GM19240 (cell line): Measurements from ENCODE around the gene LINC00305.

Experiments
- DNase-seq: peaks from one replicate; pipeline ENCODE4 v3.0.0; 2011; ENCODE audit warnings: low spot score; ENCODE audit not compliant: insufficient read length

LINC00305 gene

DNA sequence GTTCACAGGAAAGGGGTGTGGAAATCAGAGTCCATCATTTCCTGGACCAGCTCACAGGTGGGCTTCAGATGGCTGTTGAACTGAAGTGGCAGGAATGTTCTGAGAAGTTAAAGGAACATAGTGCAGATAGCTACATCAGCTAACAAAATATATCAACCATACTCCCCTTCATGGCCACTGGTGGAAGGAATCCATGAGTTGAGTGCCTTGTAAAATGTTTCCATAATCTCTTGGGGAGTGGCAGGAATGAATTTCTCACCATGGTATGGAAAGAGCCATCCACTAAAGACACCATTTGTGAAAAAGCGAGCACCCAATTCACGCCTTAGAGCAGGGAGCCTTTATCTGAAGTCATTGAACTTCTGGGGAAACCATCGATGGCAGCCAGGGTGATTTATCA lies at the start of gene LINC00305:
TSS of gene LINC00305 (minus strand) at position 101 of the 400 bp plus-strand sequence.
- no peak for DNase-seq

DNA sequence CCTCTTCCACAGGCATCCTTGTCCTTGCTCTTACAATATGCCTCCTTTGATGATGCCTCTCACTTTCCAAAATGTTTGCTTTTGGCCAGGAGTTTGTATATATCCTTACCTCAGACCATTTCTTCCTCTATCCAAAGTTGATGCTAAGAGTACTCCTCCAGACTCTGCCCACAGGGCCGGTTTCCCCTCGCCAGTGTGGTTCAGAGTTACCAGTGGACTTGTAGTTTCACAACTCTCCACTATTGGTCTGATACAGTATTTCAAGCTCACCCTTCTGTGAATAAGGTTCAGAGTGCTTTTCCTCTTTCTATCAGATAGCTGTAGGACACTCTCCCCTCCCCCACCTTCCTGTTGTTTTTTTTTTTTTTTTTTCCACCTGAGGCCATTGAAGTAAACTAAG lies 42.2 kb upstream of the LINC00305 start:
- no peak for DNase-seq

DNA sequence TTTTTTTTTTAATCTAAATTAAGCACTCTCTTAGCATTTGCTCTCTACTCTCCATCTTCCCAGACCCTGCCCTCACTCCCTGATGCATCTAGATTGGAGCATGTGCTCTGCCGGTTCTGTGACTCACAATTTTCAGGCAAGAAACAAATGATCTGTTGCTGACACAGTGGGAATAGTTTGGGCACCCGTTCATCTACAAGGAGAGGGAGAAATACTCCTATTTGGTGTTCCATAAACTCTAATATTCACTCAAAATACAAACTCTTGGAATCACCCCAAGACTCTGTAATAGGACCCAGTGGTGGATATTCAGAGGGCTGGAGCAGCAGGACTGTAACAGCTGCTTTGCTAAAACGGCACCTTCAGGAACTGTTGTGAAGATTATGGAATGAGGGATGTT lies 37.1 kb upstream of the LINC00305 start:
- DNase-seq = no peak

DNA sequence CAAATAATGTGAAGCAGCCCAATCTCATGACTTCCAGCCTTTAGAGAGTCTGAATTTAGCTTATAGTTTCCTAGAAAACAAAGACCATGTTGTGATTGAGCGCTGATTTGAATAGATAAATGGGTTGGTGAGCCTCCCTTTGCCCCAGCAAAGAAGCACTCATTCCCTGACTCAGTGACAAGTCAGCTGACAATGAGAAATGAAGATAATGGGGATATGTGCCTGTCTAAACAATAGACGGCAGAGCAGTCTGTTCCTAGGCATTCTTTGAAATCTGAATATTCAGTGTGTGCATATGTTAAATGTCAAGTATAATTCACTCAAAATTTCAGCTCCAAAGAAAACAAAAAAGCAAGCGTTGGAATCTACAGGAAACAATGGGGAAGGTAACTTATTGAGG lies 34.8 kb upstream of the LINC00305 start:
- DNase-seq = no peak

DNA sequence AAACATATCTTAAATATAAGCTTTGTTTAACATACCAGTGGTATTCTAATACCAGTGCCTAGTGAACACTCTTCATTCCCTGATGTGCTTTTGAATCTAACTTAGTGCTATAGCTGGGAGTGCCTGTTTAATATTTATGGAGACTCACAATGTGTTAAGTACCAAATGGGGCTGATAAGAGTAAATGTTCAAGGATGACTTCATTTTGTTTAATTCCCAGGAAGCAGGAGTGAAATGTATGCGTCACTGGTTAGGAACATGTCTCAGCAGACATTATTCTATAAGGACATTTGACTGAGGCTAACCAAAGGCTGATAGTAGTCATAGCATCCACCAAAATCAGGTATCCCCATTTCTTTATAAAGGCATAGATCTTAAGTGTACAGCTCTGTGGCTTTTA lies 31.7 kb upstream of the LINC00305 start:
- DNase-seq = no peak

DNA sequence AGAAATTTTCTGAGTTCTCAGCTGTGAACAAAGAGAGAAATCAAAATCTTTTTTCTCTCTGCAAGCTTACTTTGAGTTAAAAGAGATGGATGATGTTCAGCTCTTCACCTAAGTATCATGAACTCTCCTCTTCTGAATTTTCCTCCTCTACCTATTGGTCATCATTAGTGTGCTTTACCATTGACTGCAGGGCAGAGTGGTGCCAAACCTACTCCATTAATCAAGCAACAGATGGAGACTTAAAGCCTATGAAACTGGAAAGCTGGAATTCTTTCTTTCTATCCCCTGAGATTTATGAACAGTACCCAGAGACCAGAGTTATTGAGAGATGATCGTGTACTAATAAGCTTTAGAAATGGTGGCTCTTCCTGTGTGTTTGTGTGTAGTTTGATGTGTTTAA lies 31.3 kb upstream of the LINC00305 start:
- no peak for DNase-seq

DNA sequence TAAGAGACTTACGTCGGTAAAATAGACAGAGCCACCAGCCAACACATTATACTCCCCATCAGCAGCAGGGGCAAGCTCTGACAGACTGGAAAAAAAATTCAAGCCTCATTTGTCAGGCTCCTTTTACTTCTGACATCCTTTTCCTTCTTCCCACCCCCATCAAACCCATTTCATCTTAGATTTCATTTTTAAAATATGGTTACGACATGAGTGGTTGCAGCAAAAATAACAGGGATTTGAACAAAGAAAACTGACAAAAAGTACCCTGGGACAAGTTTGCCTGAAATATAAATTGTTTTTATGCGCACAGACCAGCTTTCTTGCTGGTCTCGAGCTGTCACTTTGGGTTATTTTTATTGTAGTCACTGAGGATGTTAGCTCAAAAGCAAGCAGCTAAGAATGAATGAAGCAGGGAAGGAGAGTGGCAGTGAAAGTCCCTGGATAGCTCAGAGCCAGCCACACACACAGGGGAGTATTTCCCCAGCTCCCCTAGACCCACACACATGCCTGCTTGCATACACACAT lies 30.7 kb upstream of the LINC00305 start:
- DNase-seq = no peak

DNA sequence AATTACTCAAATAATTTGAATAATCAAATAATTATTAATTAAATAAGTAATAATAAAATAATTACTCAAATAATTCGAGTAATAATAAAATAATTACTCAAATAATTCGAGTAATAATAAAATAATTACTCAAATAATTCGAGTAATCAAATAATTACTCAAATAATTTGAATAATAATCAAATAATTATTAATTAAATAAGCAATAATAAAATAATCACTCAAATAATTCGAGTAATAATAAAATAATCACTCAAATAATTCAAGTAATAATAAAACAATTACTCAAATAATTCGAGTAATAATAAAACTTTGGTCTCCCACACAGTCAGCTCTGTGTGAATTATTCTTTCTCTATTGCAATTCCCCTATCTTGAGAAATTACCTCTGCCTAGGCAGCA lies 30.0 kb upstream of the LINC00305 start:
- DNase-seq = no peak

DNA sequence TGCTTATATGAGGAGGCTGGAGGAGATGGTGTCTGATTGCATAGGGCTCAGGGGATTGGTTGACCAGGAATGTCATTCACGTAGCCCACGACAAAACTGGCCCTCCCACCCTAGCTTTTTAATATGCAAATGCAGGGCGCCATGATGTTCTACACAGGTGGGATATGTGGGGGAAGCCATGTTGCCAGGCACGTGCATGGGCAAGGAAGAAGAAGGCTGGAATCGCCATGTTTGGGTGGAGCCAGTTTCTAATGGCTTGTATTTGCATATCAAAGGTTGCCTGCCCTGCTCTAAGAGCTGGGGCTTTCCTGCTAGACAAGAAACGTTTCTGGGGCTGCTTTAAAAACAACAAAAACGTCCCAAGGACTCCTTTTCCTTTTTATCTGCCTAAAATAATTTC lies 26.5 kb upstream of the LINC00305 start:
- no peak for DNase-seq

DNA sequence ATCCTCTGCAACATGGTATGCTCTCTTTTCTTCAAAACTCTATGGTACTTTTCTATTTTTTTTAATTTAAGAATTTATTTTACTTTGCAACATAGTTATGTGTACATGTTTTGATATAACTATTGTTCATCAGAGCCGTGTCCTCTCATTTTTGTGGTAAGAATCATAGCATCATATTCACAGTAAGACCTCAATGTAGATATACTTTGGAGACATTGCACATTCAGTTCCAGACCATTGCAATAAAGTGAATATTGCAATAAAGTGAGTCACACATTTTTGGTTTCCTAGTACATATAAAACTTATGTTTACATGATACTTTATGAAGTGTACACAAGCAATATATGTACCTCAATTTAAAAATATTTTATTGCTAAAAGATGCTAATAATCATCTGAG lies 22.7 kb upstream of the LINC00305 start:
- no peak for DNase-seq

DNA sequence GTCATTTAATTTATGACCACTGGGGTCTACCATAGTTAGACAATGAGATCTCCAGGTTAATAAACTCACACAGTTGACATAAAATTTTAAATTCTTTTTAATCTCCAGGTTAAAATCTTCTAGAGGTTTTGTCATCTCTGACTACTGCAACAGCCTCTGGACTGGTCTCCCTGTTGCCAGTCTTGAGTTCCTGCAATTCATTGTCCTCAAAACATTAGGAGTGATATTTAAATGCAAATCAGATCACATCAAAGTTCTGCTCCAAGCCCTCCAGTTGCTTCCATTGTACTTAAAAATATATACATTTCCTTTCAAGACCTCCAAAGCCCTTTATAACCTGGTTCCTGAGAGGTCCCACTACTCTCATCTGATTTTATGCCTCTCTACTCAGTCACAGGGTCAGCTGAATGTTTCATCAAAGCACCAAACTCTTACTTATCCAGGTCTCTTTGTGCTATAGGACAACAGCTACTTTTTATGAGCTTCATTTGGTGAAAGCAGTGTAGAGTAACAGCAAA lies 18.6 kb upstream of the LINC00305 start:
- no peak for DNase-seq

DNA sequence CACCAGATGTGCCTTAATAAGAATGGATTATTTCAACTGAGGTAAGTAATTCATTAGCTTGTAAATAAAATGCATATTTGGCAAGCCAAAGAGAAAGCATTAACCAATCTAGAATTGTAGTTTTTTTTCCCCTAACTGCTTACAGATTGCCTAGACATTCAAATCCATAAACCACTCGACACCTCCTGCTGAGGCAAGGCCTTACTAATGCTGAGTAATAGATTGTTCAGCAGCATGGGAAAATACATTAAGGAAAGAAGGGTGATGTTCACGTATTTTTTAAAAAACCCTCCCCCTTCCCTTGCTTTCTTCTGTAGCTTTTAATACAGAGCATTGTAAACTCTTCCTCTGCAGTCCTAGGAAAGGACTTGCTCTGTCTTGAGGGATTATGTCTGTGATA lies 17.0 kb upstream of the LINC00305 start:
- DNase-seq = no peak

DNA sequence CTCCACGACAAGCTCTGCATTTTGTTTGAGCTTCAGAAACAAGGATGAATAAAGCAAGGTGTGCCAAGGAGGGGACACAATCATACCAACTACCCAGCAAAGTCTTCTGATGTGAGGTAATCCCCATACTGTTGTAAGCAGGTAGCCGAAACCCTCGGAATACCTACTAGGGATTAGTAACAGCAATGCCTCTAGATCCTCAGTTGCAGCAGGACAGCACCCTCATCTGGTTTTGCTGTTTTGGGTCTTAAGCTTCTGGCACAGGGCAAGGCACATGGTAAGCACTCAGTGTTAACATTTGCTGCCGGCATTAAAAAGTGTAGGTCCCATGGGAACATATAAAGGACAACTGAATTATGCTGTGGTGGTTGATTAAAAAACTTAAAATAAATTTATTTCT lies 16.0 kb upstream of the LINC00305 start:
- DNase-seq = no peak

DNA sequence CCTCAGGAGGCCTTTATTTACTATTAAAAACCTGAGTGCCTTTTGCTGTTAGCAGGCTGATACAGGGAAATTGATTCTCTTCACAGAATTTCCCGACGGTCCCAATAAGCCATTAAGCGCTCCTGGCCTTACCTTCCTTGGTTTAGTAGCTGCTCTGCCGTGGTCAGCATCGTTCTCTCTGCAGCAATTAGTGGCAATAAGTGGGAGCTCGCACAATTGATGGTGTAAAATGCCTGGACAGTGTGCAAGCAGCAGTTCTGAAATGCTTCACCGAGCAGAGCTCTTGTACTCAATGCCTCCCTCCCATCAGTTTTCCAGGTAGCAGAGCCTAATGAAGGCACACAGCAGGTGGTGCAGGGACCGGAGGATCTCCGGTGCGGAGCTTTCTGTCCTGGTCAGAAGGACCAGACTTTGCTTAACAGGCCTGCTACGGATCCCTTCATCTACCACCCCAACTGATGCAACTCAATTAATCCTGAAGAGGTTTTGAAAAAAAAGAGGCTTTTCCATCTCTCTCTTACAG lies 1.1 kb upstream of the LINC00305 start:
- DNase-seq = no peak

DNA sequence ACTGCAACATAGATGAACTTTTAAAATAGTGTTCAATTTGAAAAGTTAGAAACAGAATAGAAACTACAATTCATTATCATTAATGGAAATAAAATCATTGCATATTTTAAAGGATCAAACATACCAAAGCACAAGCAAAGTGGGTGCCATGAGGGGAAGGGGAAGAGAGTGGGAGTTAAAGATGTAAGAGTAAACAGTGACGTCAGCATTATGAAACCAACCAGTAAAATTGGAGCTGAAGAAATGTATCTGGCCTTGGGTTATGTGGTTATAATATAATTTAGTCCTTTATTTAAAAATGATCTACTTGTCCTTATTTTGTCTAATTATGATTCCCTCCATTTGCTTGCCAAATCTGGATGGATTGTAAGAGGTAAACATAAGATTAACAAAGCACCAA lies 6.0 kb downstream of the LINC00305 start:
- DNase-seq = no peak

DNA sequence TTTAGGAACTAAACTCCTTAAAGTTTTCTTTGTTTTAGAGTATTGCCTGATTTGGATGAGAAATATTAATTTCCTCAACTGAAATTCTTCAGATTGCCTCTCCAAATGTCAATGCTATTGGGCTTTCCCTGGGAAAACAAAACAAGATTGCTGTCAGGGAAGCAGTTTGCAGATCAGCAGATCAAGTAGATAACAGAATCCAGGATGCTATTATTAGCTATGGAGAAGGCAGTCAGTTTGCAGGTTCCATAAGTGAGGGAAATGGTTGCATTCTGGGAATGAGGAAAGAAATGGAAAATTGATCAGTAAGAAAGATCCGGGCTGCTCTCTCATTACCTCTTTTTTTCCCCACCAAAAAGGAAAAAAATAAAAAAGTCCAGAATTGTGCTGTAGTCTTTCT lies 11.0 kb downstream of the LINC00305 start:
- DNase-seq = no peak

DNA sequence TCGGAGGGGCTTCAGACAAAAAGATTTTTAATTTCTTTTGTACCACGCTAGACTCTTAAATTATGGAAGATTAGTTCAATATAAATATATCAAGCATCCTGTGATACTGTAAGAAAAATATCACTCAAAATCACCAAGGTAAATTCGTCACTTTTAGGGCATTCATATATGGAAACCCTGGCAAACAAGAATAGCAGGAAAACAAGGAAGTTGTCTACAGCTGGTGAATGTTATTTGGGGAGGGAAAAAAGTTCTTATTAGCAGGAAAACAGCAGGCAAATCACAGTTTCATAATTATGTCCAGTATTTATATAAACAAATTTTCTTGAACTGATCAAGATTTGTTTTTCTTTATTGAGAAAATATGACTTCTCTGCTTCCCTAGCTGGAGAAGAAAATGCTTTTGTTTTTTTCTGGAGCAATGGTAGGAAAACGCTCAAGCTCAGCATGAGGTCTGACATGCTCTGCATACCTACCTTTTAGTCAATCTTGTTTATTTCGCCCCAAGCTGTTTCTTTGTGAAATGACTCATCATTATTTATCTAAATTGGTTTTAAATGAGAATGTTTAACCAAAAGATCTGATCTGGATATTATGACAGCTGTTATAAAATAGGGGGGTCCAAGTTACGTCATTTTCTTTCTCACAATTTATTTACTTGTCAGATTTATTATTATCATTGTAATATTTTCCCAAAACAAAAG lies 14.7 kb downstream of the LINC00305 start:
- no peak for DNase-seq

DNA sequence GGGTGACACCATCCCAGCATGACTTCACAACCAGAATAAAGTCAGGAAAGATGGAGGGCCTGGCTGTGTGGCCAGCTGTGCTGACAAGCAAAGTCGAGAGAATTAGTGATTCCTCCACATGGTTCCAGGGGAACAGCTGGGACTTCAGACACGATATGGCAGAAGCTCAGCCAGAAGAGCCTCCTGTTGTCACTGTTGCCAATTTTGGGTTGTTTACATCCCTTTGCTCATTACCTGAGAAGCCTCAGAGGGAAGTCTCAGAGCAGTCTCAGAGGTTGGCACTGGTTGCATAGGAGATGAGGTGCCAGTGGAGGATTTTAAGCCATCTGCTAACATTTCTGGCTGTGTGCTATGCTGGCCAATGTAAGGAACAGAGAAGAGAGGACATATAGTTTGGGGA lies 16.0 kb downstream of the LINC00305 start:
- DNase-seq = no peak

DNA sequence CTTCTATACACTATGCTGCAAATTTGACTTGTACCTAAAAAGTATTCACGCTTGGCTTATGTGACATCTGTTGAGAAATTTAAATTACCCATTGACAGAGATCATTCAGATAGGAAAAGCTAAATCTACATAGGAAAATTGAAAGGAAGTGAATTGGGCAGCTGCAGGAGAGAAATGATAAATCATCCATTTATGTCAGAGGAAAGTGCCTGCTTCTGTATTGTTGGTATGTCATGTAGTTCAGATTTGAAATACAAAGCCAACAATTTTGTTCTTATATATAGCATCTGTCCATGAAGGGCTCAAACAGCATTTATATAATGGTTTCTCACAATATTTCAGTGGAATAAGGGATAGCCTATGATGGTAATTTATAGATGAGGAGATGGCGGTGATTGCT lies 17.6 kb downstream of the LINC00305 start:
- DNase-seq = no peak

DNA sequence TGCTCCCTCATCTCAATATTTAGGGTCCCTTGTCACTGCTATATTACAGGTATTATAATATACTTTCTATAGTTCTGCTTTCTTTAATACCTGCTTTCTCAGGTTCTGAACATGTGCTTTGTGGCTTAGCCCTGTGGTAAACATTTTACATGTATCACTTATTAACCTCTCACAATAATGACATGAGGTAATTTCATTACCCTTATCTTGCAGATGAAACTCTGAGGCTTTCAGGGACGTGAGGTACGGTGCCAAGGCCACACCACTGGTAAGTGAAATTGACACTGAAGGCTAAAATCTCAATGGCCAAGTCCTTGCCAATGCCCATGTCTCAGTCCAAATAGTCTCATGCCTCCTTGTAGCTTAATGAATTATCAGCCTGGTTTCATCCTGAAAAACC lies 21.7 kb downstream of the LINC00305 start:
- no peak for DNase-seq

DNA sequence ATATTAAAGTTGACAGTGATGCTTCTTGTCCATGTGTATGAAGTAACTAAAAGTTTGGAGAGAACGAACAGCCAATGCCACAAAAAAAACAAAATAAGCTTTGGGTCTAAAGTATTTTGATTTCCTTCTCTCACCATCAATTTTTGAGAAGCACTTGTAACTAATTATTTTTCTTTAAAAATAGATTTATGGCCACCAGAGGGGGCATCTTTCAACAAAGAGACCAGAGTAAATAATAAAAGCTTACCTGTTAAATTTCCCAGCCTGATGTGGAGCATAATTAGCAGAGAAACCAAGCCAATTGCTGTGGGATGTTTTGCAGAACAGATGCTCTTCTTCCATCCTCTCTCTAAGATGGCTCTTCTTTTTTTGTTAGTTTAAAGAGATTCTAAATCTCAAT lies 29.0 kb downstream of the LINC00305 start:
- no peak for DNase-seq

DNA sequence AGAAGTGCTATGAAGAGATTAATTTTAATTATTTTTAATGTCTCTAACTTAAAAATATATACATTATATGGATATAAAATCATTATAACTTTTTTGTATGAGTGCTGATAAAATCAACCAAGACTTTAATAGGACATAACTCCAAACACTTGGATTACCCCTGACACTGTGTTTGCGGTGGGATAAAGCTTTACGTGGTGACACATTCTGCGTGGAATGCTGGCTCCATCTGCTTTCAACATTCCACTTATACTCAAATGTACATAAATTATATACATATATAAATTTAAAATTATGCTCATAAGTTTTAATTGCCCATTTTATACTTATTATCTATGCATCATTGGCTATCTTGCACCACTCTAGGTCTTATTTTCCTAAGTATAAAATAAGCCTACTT lies 30.5 kb downstream of the LINC00305 start:
- DNase-seq = no peak

DNA sequence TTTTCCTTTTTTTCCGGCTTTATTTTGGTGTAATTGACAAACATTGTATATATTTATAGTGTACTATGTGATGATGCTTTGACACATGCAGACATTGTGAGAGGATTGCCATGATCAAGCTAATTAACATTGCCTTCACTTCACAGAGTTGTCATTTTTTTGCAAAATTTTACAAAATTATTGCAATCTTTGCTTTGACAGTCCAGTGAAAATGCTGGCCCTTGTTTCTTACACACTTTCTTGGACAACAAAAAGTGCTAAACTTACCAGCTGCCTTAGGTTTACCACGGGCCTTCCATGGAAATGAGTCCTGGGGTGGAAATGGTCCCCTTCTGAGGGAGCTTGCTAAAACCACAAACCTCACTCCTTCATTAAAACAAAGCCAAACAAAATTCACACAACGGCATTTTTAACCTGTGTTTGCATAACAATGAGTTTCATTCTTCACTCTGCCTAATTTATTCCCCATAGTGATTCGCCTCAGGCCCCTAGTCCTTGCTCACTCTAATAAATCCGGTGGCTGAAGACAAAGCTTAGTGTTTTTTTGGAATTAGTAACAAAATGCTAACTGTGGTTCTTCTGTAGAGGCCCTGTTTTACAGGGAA lies 32.2 kb downstream of the LINC00305 start:
- DNase-seq = no peak
